ENCODE results near the gene CDC42SE2. TPM values are rescaled to one million over a fixed set of nuclear protein-coding genes. Genes with fewer than 3 reads are reported as not detected.
A peak's percentile ranks its signal among the peaks of the same experiment; 100 is the strongest.
"Not testable (repeated sequence)": the region's sequence is repeated elsewhere in the genome, so short reads cannot be mapped to it uniquely, and the experiment has no call there.

Gene CDC42SE2
- polyA plus RNA-seq, 5 donors = 26.3 to 37.7 (median 34.3) TPM

DNA sequence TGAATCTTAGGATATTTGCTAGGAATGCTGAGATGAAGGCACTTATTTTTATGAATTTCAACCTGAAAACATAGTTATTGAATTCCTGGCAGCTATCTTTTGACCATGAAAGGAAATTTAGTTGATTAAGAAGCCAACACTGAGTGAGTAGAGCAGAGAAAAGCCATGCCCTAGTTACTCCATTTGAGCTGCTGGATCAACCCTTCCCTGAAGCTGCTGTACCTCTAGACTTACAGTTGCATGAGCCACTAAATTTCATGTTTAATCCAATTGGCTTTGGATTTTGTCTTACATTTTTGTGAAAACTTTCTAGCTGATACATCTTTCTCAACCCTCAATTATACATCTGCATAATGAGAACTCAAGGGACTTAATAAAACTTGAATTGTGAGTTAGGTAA, 54.6 kb downstream of the CDC42SE2 start:
- no peak for DNase-seq

DNA sequence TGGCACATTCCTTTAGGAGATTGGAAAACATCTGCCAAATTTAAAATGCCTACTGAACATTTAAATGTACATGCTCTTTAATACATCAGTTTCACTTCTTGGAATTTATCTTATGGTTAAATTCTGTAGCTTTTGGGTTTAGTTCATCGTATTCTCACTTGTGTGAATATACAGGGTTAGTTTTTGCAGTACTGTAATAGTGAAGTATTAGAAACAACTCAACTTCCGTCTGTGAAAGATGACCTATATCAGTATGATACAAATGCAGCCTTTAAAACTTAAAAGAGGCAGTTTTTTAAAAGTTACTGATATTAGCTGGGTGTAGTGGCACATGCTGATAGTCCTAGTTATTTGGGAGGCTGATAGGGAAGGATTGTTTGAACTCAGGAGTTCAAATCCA, 57.2 kb downstream of the CDC42SE2 start:
- no peak for DNase-seq

DNA sequence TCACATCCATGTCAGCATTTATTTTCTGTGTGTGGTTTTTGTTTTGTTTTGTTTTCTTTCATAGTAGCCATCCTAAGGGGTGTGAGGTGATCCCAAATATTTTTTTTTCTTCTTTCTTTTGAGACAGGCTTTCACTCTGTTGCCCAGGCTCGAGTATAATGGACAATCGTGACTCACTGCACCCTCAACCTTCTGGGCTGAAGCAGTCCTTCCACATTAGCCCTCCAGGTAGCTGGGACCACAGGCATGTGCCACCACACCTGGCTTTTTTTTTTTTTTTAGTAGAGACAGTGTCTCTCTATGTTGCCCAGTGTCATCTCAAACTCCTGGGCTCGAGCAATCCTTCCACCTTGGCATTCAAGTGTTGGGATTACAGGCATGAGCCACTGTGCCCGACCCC, 59.1 kb downstream of the CDC42SE2 start:
- no peak for DNase-seq

DNA sequence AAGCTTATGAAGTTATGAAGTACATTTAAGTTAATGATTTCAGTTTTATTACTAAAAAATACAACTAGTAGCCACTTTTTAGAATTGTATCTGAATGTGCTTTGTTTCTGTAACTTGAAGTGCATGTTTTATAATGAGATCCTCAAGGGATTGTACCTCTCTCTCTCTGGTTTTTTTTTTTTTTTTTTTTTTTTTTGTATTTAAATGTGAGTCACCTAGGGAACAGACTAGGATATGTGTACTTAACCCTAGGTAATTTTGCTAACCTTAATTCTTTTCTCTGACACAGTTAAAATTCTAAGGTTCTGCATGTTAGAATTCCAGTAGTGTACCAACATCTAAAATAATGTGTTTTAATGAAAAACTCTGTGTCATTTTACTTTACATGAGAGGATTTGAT, 59.5 kb downstream of the CDC42SE2 start:
- no peak for DNase-seq

DNA sequence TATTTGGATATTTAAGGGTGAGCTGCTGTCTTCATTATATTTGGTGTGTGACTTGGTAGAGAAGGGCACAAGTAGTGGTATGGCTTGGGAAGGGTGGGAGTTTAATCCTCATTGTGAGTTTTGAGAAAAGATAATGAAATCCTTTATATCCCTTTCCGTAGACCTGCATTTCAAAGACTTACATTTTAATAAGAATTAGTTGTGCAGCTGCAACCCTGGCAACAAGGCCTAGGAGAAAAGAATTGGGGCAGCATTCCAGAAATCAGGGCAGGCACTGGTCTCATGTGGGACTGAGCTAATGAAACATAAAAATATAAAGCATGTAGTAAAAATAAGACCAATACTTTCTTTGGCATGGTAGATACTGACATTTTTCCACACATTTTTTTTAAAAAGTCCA, 60.5 kb downstream of the CDC42SE2 start:
- peak; percentile 18 to 31 for DNase-seq

DNA sequence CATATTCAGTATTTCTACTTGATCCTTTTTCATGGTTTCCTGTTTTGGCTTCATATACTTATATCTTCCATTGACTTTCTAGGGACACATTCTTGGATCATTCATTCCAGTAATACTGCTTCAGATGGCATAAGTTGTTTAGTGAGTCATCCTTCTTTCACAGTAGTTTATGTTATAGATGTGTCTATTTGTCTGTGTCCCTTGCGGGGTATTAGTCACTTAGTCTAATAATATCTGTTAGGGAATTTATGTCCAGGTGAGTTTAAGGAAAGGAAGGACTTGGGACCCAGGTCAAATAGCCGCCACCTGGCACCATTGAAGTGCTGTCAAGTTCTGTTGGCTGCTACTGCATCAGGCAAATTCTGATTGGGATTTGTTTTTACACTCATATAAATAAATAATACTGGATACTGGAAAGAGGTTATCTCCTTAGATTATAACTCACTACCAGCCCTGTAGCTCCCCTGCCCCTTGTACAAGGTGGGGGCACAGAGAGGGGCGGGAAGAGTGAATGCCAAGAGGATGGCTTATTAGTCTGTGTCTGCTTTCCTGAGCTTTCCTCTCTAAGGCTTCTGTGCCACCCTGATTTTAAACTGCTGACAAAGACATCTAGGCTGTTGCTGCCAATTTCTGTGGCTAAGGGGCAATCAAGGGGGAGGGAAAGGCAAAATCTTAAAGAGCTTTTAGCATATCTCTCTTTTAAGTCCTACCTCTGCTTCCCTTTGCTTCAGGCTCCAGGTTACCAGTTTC, 64.9 kb downstream of the CDC42SE2 start:
- no peak for DNase-seq

DNA sequence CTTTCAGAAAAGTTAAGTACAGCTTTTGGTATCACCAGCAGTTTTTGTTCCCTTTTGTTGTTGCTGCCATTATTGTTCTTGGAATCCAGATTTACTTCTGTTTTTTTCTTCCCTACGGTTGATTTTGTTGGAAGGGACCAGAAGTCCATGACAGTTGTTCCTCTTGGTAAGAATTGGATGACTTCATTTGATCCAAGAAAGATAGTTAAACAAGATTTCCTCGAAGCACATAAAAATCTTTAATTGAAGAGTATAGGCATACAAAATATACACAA, 65.4 kb downstream of the CDC42SE2 start:
- no peak for DNase-seq

DNA sequence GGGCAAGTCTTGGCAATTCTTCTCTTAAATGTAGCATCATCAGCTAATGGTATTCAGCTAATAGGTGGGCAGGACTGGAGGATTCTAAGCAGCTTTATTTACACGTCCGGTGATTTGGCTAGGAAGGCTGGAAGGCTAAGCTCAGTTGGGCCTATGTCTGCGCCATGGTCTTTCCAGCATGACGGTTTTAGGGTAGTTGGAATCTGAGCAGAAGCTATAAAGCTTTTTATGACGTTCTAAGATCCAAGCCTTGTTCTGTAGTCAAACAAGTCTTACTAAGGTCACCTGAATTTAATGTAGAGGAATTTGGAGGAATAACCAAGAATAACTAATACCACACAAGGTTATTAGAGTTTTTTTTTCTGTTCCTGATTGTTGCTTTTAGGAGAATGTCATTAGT, 66.2 kb downstream of the CDC42SE2 start:
- no peak for DNase-seq

DNA sequence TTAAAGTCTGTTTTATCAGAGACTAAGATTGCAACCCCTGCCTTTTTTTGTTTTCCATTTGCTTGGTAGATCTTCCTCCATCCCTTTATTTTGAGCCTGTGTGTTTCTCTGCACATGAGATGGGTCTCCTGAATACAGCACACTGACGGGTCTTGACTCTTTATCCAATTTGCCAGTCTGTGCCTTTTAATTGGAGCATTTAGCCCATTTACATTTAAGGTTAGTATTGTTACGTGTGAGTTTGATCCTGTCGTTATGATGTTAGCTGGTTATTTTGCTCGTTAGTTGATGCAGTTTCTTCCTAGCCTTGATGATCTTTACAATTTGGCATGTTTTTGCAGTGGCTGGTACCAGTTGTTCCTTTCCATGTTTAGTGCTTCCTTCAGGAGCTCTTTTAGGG, 71.9 kb downstream of the CDC42SE2 start:
- not testable (repeated sequence) for DNase-seq

DNA sequence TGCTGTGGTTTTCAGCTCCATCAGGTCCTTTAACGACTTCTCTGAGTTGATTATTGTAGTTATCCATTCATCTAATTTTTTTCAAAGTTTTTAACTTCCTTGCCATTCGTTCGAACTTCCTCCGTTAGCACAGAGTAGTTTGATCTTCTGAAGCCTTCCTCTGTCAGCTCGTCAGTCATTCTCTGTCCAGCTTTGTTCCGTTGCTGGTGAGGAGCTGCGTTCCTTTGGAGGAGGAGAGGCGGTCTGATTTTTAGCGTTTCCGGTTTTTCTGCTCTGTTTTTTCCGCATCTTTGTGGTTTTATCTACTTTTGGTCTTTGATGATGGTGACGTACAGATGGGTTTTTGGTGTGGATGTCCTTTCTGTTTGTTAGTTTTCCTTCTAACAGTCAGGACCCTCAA, 72.9 kb downstream of the CDC42SE2 start:
- DNase-seq = not testable (repeated sequence)

DNA sequence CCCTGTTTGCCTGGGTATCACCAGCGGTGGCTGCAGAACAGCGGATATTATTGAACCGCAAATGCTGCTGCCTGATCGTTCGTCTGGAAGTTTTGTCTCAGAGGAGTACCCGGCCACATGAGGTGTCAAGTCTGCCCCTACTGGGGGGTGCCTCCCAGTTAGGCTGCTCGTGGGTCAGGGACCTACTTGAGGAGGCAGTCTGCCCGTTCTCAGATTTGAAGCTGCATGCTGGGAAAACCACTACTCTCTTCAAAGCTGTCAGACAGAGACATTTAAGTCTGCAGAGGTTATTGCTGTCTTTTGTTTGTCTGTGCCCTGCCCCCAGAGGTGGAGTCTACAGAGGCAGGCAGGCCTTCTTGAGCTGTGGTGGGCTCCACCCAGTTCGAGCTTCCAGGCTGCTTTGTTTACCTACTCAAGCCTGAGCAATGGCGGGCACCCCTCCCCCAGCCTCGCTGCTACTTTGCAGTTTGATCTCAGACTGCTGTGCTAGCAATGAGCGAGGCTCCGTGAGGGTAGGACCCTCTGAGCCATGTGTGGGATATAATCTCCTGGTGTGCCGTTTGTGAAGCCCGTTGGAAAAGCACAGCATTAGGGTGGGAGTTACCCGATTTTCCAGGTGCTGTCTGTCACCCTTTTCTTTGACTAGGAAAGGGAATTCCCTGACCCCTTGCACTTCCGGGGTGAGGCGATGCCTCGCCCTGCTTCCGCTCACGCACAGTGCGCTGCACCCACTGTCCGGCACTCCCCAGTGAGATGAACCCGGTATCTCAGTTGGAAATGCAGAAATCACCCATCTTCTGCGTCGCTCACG, 73.6 kb downstream of the CDC42SE2 start:
- DNase-seq = not testable (repeated sequence)

DNA sequence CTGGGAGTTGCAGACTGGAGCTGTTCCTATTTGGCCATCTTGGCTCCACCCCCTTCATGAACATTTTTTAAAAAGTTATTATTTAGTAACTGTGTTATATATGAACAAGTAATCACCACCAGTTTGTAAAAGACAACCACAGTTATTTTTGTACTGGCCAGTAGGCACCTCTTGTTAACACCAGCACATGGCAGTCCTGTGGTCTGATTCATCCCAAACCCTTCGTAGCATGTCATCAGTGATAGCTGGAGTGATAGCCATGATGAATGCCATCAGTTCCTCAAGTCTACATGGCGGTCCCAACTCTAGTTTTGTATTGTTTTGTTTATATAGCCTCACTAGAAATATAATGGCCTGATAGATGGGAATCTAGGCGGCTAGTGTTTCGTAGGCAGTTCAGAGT, 74.2 kb downstream of the CDC42SE2 start:
- DNase-seq = no peak

DNA sequence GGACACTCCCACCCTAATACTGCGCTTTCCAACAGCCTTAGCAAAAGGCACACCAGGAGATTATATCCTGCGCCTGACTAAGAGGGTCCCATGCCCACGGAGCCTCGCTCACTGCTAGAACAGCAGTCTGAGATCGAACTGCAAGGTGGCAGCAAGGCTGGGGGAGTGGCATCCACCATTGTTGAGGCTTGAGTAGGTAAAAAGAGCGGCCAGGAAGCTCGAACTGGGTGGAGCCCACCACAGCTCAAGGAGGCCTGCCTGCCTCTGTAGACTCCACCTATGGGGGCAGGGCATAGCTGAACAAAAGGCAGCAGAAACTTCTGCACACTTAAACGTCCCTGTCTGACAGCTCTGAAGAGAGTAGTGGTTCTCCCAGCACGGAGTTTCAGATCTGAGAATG, 80.4 kb downstream of the CDC42SE2 start:
- DNase-seq = not testable (repeated sequence)

DNA sequence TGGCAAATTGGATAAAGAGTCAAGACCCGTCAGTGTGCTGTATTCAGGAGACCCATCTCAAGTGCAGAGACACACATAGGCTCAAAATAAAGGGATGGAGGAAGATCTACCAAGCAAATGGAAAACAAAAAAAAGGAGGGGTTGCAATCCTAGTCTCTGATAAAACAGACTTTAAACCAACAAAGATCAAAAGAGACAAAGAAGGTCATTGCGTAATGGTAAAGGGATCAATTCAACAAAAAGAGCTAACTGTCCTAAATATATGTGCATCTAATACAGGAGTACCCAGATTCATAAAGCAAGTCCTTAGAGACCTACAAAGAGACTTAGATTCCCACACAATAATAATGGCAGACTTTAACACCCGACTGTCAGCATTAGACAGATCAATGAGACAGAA, 82.4 kb downstream of the CDC42SE2 start:
- not testable (repeated sequence) for DNase-seq

DNA sequence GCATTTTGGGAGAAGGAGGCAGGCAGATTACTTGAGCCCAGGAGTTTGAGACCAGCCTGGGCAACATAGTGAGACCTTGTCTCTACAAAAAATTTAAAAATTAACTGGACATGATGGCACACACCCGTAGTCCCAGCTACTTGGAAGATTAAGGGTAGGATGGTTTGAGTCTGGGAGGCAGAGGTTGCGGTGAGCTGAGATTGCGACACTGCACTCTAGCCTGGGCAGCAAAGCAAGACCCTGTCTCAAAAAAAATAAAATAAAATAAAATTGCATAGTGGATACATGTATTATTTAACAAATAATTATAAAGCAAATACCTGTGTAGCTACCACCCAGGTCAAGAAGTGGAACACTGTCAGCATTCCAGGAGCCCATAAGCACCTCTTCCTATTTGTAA, 90.1 kb downstream of the CDC42SE2 start:
- no peak for DNase-seq

DNA sequence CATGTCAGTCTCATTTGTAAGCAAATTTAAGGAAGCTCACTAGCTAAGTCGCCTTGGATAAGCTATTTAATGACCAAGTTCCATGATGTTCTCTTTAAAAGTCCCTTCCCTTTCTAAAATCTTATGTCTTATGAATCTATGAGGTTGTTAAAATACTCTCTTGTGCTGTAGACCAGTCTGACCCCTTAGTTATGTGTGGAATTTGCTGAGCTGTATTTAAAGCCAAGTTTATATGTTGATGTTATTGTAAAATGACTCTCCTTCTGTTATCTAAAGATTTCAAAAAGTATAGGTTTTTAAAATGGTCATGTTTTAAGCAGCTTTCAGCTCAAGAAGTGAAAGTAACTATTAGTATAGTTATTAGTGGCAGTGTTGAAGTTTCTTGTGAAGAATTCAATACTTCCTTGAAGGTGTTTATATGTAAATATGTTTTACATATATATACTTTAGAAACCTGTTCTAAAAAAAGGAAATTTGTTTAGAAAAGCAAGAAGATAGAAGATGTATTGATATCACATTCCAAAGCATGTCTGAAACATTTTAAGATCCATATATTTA, 92.2 kb downstream of the CDC42SE2 start:
- DNase-seq = no peak

DNA sequence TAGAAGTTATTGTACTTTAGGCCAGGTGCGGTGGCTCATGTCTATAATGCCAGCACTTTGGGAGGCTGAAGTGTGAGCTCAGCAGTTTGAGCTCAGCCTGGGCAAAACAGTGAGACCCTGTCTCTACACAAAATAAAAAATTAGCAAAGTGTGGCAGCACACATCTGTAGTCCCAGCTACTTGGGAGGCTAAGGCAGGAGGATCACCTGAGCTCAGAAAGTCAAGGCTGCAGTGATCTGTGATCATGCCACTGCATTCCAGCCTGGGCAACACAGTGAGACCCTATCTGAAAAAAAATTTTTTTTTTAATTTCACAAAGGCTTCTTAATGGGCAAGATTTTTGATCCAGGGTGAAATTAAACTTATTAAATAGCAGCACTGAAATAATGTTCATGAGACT, 92.8 kb downstream of the CDC42SE2 start:
- DNase-seq = no peak

DNA sequence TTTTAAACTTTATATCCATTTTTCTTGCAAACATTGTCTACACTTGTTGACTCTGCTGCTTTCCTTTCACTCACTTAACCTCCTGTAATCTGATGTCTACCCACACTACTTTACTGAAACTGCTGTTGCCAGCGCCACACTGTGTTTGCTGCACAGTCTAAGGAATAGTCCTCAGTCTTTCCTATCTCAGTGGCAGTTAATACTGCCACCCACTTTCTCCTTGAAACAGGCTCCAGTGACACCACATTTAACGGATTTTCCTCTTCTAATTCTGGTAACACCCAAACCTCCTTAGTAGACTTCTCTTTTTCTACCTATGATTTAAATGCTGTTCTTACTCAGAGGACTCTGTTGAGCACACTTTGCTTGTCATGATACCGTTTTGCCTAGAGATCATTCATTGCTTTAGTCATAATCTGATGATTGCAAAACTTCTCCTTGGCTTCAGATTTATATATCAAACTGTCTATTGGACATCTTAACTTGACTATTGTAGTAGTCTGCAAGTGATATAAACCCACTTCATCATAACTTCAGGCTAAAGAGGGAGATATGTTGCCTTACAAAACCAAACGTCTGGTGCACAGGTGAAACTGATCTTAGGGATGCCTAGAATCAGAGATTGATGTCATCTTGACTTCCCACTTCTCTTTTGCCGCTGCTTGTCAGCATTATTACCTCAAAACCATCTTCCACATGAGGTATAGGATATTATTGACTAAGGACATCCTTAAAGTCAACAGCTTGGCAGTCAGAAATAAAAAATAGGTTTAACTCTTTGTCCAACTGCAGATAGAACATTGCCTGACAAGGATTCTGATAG, 94.1 kb downstream of the CDC42SE2 start:
- no peak for DNase-seq

DNA sequence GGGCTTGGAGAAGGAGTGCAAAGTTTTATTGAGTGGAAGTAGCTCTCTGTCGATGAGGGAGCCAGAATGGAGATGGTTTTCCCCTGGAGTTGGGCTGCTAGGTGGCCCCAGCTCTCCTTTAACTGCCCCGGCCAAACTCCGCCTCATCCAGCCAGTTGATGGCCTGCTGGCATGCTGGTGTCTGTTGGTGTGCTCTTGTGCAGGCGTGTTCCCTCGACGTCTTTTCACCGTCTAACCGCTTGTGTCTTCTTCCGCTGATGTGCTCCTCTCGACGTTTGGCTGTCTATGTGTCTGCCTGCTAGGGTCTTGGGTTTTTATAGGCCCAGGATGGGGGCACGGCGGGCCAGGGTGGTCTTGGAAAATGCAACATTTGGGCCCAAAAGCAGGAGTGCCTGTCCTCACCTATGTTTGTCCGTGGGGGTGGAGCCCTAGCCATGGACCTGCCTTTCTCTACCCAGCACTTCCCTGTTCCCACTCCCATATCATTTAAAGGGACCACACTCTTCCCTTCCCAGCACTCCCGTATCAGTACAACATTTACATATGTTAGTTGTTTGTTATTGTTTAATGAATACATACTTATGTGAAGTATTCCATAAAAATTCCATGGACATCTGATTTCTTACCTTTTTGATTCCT, 97.9 kb downstream of the CDC42SE2 start:
- no peak for DNase-seq

DNA sequence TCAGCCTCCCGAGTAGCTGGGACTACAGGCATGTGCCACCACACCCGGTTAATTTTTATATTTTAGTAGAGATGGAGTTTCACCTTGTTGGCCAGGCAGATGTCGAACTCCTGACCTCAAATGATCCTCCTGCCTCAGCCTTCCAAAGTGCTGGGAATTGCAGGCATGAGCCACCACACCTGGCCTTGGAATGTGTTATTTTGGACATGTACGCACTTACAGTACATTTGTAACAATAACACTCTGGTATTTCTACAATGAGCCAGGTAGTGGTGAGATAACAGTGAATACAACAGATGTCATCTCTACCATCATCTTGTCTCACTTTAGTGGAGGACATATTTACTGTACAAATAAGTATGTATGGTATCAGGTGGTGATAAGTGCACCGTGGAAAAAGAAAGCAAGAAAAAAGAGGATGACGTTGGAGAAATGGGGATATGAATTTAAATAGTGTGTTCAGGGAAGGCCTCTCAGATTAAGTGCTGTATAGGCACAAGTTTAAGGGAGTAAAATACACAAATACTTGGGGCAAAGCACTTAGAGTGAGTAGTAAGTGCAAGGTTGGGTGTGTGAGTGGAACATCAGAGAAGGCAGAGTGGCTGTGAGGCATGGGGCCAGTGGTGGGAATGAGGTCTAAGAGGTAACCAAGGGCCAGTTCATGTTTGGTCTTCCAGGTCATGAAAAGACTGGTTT, 100.1 kb downstream of the CDC42SE2 start:
- no peak for DNase-seq

DNA sequence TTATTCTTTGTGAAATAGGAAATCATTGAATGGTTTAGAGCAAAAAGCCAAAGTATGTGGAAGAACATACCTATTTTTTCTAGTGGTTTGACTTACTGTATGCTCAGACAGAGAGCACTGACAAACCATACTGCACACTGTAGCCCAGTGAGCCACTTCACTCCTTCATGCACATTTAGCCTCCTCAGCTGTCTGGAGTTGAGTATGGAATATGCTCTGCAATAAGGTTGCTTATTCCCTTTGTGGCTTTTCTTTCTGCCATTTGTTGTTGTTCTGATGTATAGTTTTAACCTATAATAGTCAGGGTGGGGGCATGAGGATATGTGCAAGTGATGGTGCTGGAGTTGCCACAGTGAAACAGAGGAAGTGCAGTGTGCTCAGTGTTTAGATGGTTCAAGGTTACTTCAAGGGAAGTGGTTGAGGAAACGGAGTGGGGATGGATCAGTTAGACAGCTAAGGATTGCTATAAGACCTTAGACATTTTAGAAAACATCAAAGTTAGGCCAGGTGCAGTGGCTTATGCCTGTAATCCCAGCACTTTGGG, 100.7 kb downstream of the CDC42SE2 start:
- no peak for DNase-seq
